Putamen (tissue), 1 donor: ENCODE data around the gene GHDC.
"Not testable (repeated sequence)": the region's sequence is repeated elsewhere in the genome, so short reads cannot be mapped to it uniquely, and the experiment has no call there.

Source experiments
- DNase-seq: peaks from one replicate; pipeline ENCODE4 v3.0.0-alpha.2; 2016; ENCODE audit warnings: low spot score

GHDC gene, protein sequence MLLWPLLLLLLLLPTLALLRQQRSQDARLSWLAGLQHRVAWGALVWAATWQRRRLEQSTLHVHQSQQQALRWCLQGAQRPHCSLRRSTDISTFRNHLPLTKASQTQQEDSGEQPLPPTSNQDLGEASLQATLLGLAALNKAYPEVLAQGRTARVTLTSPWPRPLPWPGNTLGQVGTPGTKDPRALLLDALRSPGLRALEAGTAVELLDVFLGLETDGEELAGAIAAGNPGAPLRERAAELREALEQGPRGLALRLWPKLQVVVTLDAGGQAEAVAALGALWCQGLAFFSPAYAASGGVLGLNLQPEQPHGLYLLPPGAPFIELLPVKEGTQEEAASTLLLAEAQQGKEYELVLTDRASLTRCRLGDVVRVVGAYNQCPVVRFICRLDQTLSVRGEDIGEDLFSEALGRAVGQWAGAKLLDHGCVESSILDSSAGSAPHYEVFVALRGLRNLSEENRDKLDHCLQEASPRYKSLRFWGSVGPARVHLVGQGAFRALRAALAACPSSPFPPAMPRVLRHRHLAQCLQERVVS

GRCh38 chr17:42193969-42194899 is at the start of gene GHDC:
TSS of gene GHDC (minus strand) at chr17:42194494. CDS start at chr17:42193581, 913 bp downstream.
- peak; percentile 90 for DNase-seq

DNA sequence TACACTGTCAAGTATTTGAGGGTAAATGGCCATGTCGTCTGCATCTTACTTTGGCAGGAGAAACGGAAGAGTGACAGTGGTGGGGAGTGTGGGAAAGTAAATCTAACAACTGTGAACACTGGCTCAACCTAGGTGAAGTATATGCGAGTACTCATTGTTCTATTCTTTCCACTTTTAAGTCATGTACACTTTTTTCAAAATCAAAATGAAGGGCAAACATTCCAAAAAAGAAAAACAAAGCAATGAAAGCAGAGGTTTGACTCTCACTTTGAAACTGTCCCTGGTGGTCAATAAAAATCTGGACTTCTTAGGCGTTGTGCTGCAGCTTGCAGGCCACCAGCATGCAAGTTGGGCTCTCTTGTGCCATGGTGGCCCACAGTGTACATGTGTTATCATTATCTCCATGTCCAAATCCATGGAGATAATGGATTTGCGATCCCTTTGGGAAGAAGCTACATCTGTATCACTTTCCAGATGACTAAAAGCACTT is 49.2 kb upstream of the GHDC start:
- DNase-seq: no peak

- DNase-seq: no peak
Observed at GRCh38 chr17:42241871-42242270, 47.6 kb upstream of the GHDC start.

DNA sequence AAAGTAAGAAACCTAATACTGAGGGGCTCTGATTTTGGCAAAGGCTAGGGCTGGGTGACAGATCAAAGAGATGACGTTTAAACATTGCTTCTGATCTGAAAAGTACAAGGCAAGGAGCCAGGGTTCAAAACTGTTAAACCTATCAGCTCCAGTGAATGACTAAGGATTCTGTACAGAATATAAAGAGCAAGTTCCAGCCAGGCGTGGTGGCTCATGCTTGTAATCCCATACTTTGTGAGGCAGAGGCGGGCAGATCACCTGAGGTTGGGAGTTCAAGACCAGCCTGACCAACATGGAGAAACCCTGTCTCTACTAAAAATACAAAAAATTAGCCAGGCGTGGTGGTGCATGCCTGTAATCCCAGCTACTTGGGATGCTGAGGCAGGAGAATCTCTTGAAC is 46.6 kb upstream of the GHDC start:
- not testable (repeated sequence) for DNase-seq

DNA sequence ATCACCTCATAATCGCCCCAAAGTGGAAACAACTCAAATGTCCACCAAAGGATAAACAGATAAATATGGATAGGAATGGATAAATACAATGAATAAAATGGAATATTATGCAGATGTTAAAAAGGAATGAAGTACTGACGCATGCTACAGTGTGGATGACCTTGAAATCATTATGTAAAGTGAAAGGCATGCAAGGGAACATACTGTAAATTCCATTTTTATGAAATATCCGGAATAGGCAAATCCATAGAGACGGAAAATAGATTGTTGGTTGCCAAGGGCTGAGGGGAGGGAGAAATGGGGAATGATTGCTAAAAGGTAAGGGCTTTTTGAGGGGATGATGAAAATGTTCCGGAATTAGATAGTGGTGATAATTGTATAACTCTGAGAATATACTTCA is 45.9 kb upstream of the GHDC start:
- no peak for DNase-seq

GRCh38 chr17:42239576-42239975 is 45.3 kb upstream of the GHDC start:
- DNase-seq: not testable (repeated sequence)

- no peak for DNase-seq
Observed at GRCh38 chr17:42236760-42237159, 42.5 kb upstream of the GHDC start.

GRCh38 chr17:42233994-42234393 is 39.7 kb upstream of the GHDC start:
- no peak for DNase-seq

GRCh38 chr17:42233156-42233555 is 38.9 kb upstream of the GHDC start:
- DNase-seq: no peak

DNA sequence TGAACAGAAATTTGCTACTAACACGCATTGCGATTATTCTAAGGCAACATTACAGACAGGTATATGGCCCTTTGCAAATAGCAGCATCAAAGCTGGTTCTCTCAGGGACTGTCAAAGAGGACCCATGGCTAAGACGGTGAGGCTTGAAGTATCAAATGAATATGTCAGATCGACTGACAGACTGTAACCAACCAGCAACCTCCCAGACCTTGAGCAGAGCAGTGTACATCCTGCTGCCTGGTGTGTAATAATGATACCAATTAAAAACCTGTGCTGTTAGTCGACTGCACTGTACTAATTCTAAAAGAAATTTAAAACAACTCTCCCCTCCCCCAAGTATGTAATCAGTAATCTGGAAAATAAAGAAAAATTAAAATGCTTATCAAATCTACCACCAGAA is 35.9 kb upstream of the GHDC start:
- no peak for DNase-seq

DNA sequence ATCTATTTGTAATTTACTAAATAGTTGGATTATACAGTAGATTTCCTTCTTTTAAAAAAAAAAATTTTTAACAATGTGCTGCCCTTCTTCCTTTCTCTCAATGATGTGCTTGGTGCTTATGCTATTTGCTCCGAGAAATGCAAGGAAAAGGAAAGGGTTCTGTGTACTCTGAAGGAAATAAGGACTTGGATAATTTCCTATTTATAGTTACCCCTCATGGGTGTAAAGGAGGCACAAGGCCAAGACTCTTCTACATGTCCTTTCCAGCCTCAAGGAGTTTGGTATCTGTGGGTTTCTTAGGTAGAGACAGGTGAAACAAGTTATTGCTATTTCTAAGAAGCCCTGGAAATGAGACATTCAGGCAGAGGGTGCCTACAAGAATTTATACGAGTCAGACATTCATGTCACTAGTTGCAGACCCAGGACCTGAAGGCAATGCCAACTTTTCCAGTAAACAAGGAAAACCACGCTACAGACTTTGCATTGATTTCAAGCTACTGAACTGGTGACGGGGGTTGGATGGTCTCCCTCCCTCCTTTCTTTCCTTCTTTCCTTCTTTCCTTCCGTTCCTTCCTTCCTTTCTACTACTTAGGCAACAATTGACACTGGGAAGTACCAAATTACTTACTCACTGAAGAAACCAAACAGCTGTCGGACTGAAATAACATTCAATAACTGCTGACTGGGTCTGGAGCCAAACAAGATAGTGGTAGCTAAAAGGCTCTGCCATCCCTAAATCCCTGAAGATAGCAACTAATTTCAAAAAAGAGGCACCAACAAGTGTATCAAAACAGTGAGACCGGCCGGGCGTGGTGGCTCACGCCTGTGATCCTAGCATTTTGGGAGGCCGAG is 33.8 kb upstream of the GHDC start:
- DNase-seq: no peak

DNA sequence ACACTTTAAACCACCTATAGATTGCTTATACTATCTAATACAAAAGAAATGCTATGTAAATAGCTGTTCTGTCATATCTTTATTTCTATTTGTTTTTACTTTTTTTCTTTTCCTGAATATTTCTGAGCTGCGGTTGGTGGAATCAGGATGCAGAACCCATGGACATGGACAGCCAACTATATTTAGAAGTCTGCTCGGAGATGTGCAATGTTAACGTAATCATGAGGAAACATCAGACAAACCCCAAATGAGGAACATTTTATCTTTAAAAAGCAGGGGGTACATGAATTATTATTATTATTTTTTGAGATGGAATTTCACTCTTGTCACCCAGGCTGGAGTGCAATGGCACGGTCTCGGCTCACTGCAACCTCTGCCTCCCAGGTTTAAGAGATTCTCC is 31.4 kb upstream of the GHDC start:
- DNase-seq: no peak

DNA sequence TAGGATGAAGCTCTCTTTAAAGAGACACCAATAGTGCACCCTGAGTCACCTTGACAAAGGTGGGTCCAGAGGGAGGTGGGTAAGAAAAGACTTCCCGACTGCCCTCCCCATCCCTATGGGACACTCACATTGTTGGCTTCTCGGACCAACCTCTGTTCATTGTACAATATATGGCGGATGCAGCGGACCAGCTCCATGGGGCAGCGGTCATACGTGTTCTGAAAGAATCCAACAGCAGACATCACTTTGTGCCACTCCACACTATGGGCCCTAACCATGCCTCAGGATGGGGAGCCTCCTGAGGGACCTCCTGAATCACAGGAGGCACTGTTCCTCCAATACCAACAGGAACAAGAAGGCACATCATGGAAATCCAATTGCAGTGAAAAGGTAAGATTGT is 30.4 kb upstream of the GHDC start:
- no peak for DNase-seq

DNA sequence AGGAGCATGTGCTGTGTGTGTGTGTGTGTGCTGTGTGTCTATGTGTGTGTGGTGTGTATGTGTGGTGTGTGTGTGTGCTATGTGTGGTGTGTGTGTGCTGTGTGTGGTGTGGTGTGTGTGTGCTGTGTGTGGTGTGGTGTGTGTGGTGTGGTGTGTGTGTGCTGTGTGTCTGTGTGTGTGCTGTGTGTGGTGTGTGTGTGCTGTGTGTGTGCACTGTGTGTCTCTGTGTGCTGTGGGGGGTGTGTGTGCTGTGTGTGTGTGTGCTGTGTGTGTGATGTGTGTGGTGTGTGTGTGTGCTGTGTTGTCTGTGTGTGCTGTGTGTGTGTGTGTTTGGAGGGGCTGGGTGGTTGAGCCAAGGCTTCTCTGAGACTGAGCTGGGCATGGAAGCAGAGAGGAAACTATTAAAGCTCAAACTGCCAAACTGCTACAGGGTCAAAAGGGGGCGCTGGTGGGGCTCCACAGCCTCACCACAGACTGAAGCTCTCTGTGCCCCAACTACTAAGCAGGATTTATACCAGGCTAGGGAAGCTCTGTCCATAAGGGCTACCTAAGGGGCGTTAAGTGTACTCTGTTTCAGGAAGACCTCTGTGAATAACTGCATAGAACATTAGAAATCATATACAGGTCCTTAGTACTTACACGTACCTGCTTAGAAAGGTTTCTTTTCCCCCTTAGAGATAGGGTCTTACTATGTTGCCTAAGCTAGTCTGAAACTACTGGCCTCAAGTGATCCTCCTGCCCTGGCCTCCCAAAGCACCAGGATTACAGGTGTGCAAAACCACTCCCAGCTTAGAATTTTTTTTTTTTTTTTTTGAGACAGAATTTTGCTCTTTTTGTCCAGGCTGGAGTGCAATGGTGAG is 27.8 kb upstream of the GHDC start:
- peak; percentile 19 for DNase-seq

- DNase-seq: not testable (repeated sequence)
Observed at GRCh38 chr17:42219280-42219679, 25.0 kb upstream of the GHDC start.

DNA sequence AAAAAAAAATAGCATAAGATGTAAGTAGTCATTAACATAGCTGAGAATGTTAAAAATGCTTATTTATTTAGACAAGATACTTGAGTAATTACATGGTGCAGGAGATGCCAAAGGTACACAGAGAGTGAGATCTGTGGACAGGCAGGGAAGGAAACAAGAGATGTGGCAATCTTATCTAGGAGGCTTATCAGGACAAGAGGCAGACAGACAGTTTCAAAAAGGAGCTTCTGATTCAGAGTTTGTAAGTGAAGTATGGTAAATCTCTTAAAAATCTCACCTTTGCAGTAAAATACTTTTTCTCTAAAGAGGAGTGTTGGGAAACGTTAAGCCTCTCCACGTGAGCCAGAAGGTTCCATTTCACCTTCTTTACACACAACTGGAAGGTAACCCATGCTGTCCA is 19.9 kb upstream of the GHDC start:
- no peak for DNase-seq

- no peak for DNase-seq
Observed at GRCh38 chr17:42212382-42212781, 18.1 kb upstream of the GHDC start.

GRCh38 chr17:42211921-42212341 is 17.6 kb upstream of the GHDC start:
- peak; percentile 78 for DNase-seq

- no peak for DNase-seq
Observed at GRCh38 chr17:42210046-42210445, 15.8 kb upstream of the GHDC start.

DNA sequence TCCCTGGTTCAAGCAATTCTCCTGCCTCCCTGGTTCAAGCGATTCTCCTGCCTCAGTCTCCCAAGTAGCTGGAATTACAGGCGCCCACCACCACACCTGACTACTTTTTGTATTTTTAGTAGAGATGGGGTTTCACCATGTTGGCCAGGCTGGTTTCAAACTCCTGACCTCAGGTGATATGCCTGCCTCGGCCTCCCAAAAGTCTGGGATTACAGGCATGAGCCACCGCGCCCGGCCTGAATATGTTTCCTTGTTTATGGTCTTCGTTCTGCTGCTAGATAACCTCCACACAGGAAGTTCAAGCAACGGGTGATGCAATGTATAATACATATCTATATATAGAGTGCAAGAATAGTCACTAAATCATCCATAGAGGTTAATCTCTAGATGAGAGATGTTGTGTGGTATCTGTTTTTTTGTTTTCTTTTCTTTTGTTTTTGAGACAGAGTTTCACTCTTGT is 11.9 kb upstream of the GHDC start:
- not testable (repeated sequence) for DNase-seq
